Measurements from ENCODE around the gene HSD17B3. TPM values are rescaled to one million over a fixed set of nuclear protein-coding genes. Genes with fewer than 3 reads are reported as not detected.

Gene HSD17B3
- total RNA-seq, 2 donors from 2014 or later: 0.55 to 126 TPM

GRCh38 chr9:96255698-96256097 lies 46.3 kb downstream of the HSD17B3 start:
- no peak overlapping the region for H3K4me3 ChIP-seq
- WGBS: 89% methylated on average over 18 of the region's 18 CpGs
- TF ChIP-seq CTCF (IDR thresholded peaks at IDR 0.05) (no peak), POLR2A (IDR thresholded peaks at IDR 0.05) (no peak)
- H3K27ac ChIP-seq: no peak overlapping the region
- no peaks in the 10 kb centered on the region for H3K4me1 ChIP-seq (replicated peaks)
- intact Hi-C loops (cut with DNase I): no loop called here
- no peaks in the 10 kb centered on the region for H3K36me3 ChIP-seq
- no peak for DNase-seq (ENCODE audit: low spot score)
- no peaks in the 10 kb centered on the region for H3K9me3 ChIP-seq
- no peaks in the 10 kb centered on the region for H3K27me3 ChIP-seq (replicated peaks; ENCODE audit: insufficient read depth)

GRCh38 chr9:96253059-96253696 lies 48.8 kb downstream of the HSD17B3 start:
- no peaks in the 10 kb centered on the region for H3K4me1 ChIP-seq (replicated peaks)
- intact Hi-C loops (cut with DNase I): no loop called here
- H3K36me3 ChIP-seq: no peaks in the 10 kb centered on the region
- H3K4me3 ChIP-seq: no peak overlapping the region
- 71% methylated on average over 11 of the region's 11 CpGs for WGBS
- TF ChIP-seq POLR2AphosphoS5 (IDR thresholded peaks at IDR 0.05) (no peak), CTCF (IDR thresholded peaks at IDR 0.05) (no peak), POLR2A (IDR thresholded peaks at IDR 0.05) (no peak)
- no peak overlapping the region for H3K27ac ChIP-seq
- H3K9me3 ChIP-seq: no peaks in the 10 kb centered on the region
- H3K27me3 ChIP-seq (replicated peaks; ENCODE audit: insufficient read depth): no peaks in the 10 kb centered on the region
- DNase-seq (ENCODE audit: low spot score): no peak

GRCh38 chr9:96251451-96251850 lies 50.5 kb downstream of the HSD17B3 start:
- DNase-seq (ENCODE audit: low spot score): no peak
- no peaks in the 10 kb centered on the region for H3K27me3 ChIP-seq (replicated peaks; ENCODE audit: insufficient read depth)
- TF ChIP-seq CTCF (IDR thresholded peaks at IDR 0.05) (no peak), POLR2A (IDR thresholded peaks at IDR 0.05) (no peak), POLR2AphosphoS5 (IDR thresholded peaks at IDR 0.05) (no peak)
- 95% methylated on average over 4 of the region's 4 CpGs for WGBS
- intact Hi-C loops (cut with DNase I): no loop called here
- H3K36me3 ChIP-seq: no peaks in the 10 kb centered on the region
- no peaks in the 10 kb centered on the region for H3K9me3 ChIP-seq
- no peak overlapping the region for H3K4me3 ChIP-seq
- H3K27ac ChIP-seq: no peak overlapping the region
- no peaks in the 10 kb centered on the region for H3K4me1 ChIP-seq (replicated peaks)

- H3K27me3 ChIP-seq (replicated peaks; ENCODE audit: insufficient read depth): no peaks in the 10 kb centered on the region
- H3K36me3 ChIP-seq: no peaks in the 10 kb centered on the region
- no peak for DNase-seq (ENCODE audit: low spot score)
- no peak for TF ChIP-seq POLR2A (IDR thresholded peaks at IDR 0.05)
- no peak for TF ChIP-seq CTCF (IDR thresholded peaks at IDR 0.05)
- TF ChIP-seq POLR2AphosphoS5 (IDR thresholded peaks at IDR 0.05): no peak
- H3K4me3 ChIP-seq: no peak overlapping the region
- 66% methylated on average over 6 of the region's 6 CpGs for WGBS
- intact Hi-C loops (cut with DNase I): no loop called here
- no peak overlapping the region for H3K27ac ChIP-seq
- no peaks in the 10 kb centered on the region for H3K4me1 ChIP-seq (replicated peaks)
- no peaks in the 10 kb centered on the region for H3K9me3 ChIP-seq
Observed at GRCh38 chr9:96249746-96250145, 52.2 kb downstream of the HSD17B3 start.

GRCh38 chr9:96246267-96246671 lies 55.7 kb downstream of the HSD17B3 start:
- no peaks in the 10 kb centered on the region for H3K9me3 ChIP-seq
- no peak for DNase-seq (ENCODE audit: low spot score)
- H3K4me3 ChIP-seq: no peak overlapping the region
- intact Hi-C loops (cut with DNase I): no loop called here
- 80% methylated on average over 8 of the region's 8 CpGs for WGBS
- no peaks in the 10 kb centered on the region for H3K4me1 ChIP-seq (replicated peaks)
- H3K27ac ChIP-seq: no peak overlapping the region
- H3K36me3 ChIP-seq: no peaks in the 10 kb centered on the region
- no peaks in the 10 kb centered on the region for H3K27me3 ChIP-seq (replicated peaks; ENCODE audit: insufficient read depth)
- no peak for TF ChIP-seq CTCF (IDR thresholded peaks at IDR 0.05)
